B cell (primary cell): ENCODE results near the gene TTC28. TPM values are rescaled to one million over a fixed set of nuclear protein-coding genes. Genes with fewer than 3 reads are reported as not detected.

ENCODE experiments used
- ATAC-seq: fragments of 200-7000 bp; cut with Tn5 transposase; one replicate; pipeline ENCODE4 v1.10.0; 2021; ENCODE audit warnings: low read depth, mild to moderate bottlenecking, moderate number of reproducible peaks, moderate library complexity
- CTCF ChIA-PET: fragments of 350-600 bp; sonication (Branson Sonifier 250); formaldehyde crosslinking; loops from one replicate; lab custom pipeline; 2021; ENCODE audit warnings: antibody characterized with exemption, inconsistent platforms; lab: Charles Lee
- POLR2A ChIA-PET: fragments of 350-600 bp; sonication (Branson Sonifier 250); formaldehyde crosslinking; loops from one replicate; lab custom pipeline; 2021; ENCODE audit warnings: antibody characterized with exemption; lab: Charles Lee
- DNase-seq: peaks from one replicate; pipeline ENCODE4 v3.0.0; 2013
- H2AFZ ChIP-seq: 2 replicates; pipeline ENCODE4 v1.6.1; 2012; ENCODE audit warnings: mild to moderate bottlenecking, low read depth, low read length; ENCODE audit not compliant: insufficient read depth, poor library complexity, severe bottlenecking
- H3K27ac ChIP-seq, 2 donors: 1 replicate in 1 of 2; 2 replicates in 1 of 2; pipeline ENCODE4 v1.5.1; 2012 to 2013; ENCODE audit warnings: low read length in 2 of 2, mild to moderate bottlenecking in 2 of 2, moderate library complexity in 1 of 2
- H3K27me3 ChIP-seq, 4 experiments: fragments of 200-600 bp in 1 of 4; sonication (generic) in 1 of 4; replicated peaks in 1 of 4; 1 replicate in 2 of 4; 2 replicates in 2 of 4; pipeline versions ENCODE4 v1.6.1 to v1.7.0; 2013 to 2016; ENCODE audit warnings: low read length in 3 of 4, mild to moderate bottlenecking in 2 of 4, mixed read lengths in 1 of 4, moderate library complexity in 1 of 4; ENCODE audit not compliant: insufficient read depth in 4 of 4, control insufficient read depth in 3 of 4; ENCODE audit errors: control extremely low read depth in 1 of 4
- H3K36me3 ChIP-seq, 2 experiments: replicated peaks in 1 of 2; 1 replicate in 1 of 2; 2 replicates in 1 of 2; pipeline versions ENCODE4 v1.6.1 to v1.7.1; 2013; ENCODE audit warnings: low read length in 1 of 2; ENCODE audit not compliant: insufficient read depth in 2 of 2, control insufficient read depth in 1 of 2; ENCODE audit errors: control extremely low read depth in 1 of 2, extremely low read depth in 1 of 2
- H3K4me1 ChIP-seq, 2 donors: fragments of 200-600 bp in 1 of 2; sonication (generic) in 1 of 2; 1 replicate in 1 of 2; 2 replicates in 1 of 2; pipeline versions ENCODE4 v1.5.1 to v1.6.1; 2013 to 2017; ENCODE audit warnings: low read length in 2 of 2; ENCODE audit not compliant: control insufficient read depth in 2 of 2, insufficient read depth in 2 of 2
- H3K4me2 ChIP-seq: replicated peaks from 2 replicates; pipeline ENCODE3; 2012; ENCODE audit warnings: mild to moderate bottlenecking, low read depth, low read length; ENCODE audit not compliant: poor library complexity, severe bottlenecking
- H3K4me3 ChIP-seq, 5 experiments: fragments of 200-600 bp in 1 of 5; sonication (generic) in 1 of 5; 1 replicate in 3 of 5; 2 replicates in 2 of 5; pipeline versions ENCODE4 v1.5.1 to v1.7.0; 2011 to 2016; ENCODE audit warnings: low read length in 4 of 5, mild to moderate bottlenecking in 4 of 5, low read depth in 2 of 5, control low read depth in 1 of 5, moderate library complexity in 1 of 5; ENCODE audit not compliant: insufficient read depth in 1 of 5; ENCODE audit errors: control extremely low read depth in 1 of 5, extremely low read depth in 1 of 5
- H3K79me2 ChIP-seq: fragments of 200-600 bp; sonication (generic); one replicate; pipeline ENCODE4 v1.6.0; 2016; ENCODE audit warnings: low read length; ENCODE audit not compliant: control insufficient read depth, insufficient read depth
- H3K9ac ChIP-seq: fragments of 200-600 bp; sonication (generic); 2 replicates; pipeline ENCODE4 v1.6.1; 2017; ENCODE audit warnings: mild to moderate bottlenecking, low read length, moderate library complexity
- H3K9me3 ChIP-seq, 3 donors: one replicate each; pipeline versions ENCODE4 v1.6.1 to v1.7.1; 2013; ENCODE audit warnings: low read length in 2 of 3; ENCODE audit not compliant: control insufficient read depth in 2 of 3, insufficient read depth in 1 of 3; ENCODE audit errors: control extremely low read depth in 1 of 3
- H4K20me1 ChIP-seq: 2 replicates; pipeline ENCODE4 v1.6.0; 2012; ENCODE audit warnings: mild to moderate bottlenecking, low read length; ENCODE audit not compliant: insufficient read depth, control insufficient read depth, poor library complexity, severe bottlenecking
- H3K27ac Mint-ChIP-seq: one replicate; pipeline ENCODE4 v1.8.0; 2021; ENCODE audit warnings: mixed read lengths
- H3K27me3 Mint-ChIP-seq: one replicate; pipeline ENCODE4 v1.8.0; 2021; ENCODE audit warnings: mixed read lengths
- H3K4me1 Mint-ChIP-seq: one replicate; pipeline ENCODE4 v1.8.0; 2021; ENCODE audit warnings: mixed read lengths
- H3K4me3 Mint-ChIP-seq: one replicate; pipeline ENCODE4 v1.8.0; 2021; ENCODE audit warnings: mixed read lengths
- H3K9me3 Mint-ChIP-seq: one replicate; pipeline ENCODE4 v1.8.0; 2022; ENCODE audit warnings: mixed read lengths; ENCODE audit not compliant: insufficient read depth
- EZH2 ChIP-seq: IDR thresholded peaks from 2 replicates; pipeline ENCODE4 v1.6.1; 2012; ENCODE audit warnings: borderline replicate concordance, low read depth, mild to moderate bottlenecking, moderate library complexity, low read length; ENCODE audit not compliant: insufficient read depth, poor library complexity, severe bottlenecking
- WGBS: methylation state at CpG from one replicate; pipeline ENCODE4 v1.1.5; 2013; ENCODE audit warnings: missing lambda C conversion rate; ENCODE audit not compliant: insufficient coverage; 5-methylcytosine and 5-hydroxymethylcytosine counted together
- intact Hi-C: fragments of 100-400 bp; cut with micrococcal nuclease; formaldehyde crosslinking; loops from one replicate; pipeline ENCODE4 v1.10.0; 2022
- polyA plus RNA-seq: library from polyadenylated mRNA; depleted of rRNA; stranded (reverse); fragments of >200 nt; gene quantifications from 2 replicates; pipeline ENCODE4 v1.2.3, GENCODE V29; 2012
- total RNA-seq, 2 donors: library from RNA; stranded (reverse); fragments of 120-200 nt in 1 of 2; gene quantifications; 1 replicate in 1 of 2; 2 replicates in 1 of 2; pipeline versions ENCODE4 v1.2.3 to v1.2.4, GENCODE V29; 2013 to 2022
- TF ChIP-seq, protein P1 (sequence below): fragments of 200-600 bp; IDR thresholded peaks from one replicate; pipeline ENCODE4 v1.8.0; 2022; ENCODE audit warnings: antibody characterized with exemption, mild to moderate bottlenecking

Gene TTC28
- total and polyA plus RNA-seq, 2 donors (not counting 1 experiment from before 2014, with no cell fraction given), result 4.5 to 7.3 TPM

DNA sequence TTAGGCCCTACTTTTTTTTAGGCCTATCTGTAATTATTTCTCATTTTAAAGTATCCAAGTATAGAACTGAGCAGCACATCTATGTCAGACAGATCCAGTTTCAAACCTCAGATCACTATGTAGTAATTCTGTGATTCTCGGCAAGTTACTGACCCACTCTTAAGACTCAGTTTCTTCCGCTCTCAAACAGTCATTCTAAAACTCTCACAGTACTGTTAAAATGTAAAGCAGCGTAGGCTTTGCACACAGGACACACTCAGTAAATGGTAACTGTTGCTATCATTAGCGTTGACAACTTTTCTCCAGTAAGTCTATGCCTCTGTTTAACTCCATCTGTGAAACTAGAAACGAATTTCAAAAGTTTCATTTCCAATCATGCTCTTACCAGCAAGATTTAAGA is 277.1 kb downstream of the TTC28 start:
- Mint-ChIP-seq H3K27ac (no peak overlapping the region), H3K27me3 (no peaks in the 10 kb centered on the region), H3K9me3 (no peaks in the 10 kb centered on the region), H3K4me1 (no peaks in the 10 kb centered on the region), H3K4me3 (no peak overlapping the region)
- Histone ChIP-seq H4K20me1 (no peaks in the 10 kb centered on the region), H3K4me3 (no peak overlapping the region), H3K9ac (no peak overlapping the region), H3K4me2 (no peak overlapping the region), H3K4me1 (no peaks in the 10 kb centered on the region), H3K27ac (no peak overlapping the region), H3K27me3 (no peaks in the 10 kb centered on the region), H2AFZ (no peak overlapping the region), H3K36me3 (no peaks in the 10 kb centered on the region), H3K79me2 (no peaks in the 10 kb centered on the region), H3K9me3 (no peaks in the 10 kb centered on the region)
- no peak for DNase-seq
- ChIA-PET CTCF (no interaction called here), POLR2A (no interaction called here)
- TF ChIP-seq, protein P1, sequence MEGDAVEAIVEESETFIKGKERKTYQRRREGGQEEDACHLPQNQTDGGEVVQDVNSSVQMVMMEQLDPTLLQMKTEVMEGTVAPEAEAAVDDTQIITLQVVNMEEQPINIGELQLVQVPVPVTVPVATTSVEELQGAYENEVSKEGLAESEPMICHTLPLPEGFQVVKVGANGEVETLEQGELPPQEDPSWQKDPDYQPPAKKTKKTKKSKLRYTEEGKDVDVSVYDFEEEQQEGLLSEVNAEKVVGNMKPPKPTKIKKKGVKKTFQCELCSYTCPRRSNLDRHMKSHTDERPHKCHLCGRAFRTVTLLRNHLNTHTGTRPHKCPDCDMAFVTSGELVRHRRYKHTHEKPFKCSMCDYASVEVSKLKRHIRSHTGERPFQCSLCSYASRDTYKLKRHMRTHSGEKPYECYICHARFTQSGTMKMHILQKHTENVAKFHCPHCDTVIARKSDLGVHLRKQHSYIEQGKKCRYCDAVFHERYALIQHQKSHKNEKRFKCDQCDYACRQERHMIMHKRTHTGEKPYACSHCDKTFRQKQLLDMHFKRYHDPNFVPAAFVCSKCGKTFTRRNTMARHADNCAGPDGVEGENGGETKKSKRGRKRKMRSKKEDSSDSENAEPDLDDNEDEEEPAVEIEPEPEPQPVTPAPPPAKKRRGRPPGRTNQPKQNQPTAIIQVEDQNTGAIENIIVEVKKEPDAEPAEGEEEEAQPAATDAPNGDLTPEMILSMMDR, result no peak
- TF ChIP-seq EZH2, result no peak
- intact Hi-C loops, result no loop called here
- ATAC-seq, result no peak
- WGBS, result 86% methylated on average over 4 of the region's 5 CpGs

DNA sequence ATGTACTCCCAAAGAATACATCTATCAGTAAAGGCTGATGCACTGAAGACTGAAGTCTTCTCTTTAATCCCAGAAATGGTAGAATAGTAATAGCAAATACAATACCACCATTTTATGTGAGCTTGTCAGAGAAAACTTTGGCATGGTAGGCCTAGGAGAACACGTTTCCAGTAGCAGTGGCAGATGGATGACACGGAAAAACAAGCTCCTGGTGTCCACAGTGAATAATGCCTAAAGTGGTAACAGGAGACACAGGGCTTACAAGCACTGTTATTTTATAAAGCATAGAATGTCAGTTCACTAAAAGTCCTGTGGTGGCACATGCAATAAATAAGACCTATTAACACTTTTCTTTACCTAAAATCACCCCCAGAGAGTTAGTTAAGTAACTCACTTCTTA is 277.6 kb downstream of the TTC28 start:
- no peaks in the 10 kb centered on the region for H3K36me3 ChIP-seq
- H2AFZ ChIP-seq, result no peak overlapping the region
- H3K4me1 ChIP-seq, result no peaks in the 10 kb centered on the region
- H3K9me3 Mint-ChIP-seq, result no peaks in the 10 kb centered on the region
- H3K79me2 ChIP-seq, result no peaks in the 10 kb centered on the region
- intact Hi-C loops, result no loop called here
- H3K4me3 Mint-ChIP-seq, result no peak overlapping the region
- H3K9ac ChIP-seq, result no peak overlapping the region
- no peak overlapping the region for H3K27ac ChIP-seq
- H3K4me1 Mint-ChIP-seq, result no peaks in the 10 kb centered on the region
- CTCF ChIA-PET, result no interaction called here
- TF ChIP-seq, protein P1, result no peak
- TF ChIP-seq EZH2, result no peak
- H3K27me3 ChIP-seq, result no peaks in the 10 kb centered on the region
- DNase-seq (no peak), ATAC-seq (no peak)
- no peak overlapping the region for H3K4me2 ChIP-seq
- no peaks in the 10 kb centered on the region for H3K27me3 Mint-ChIP-seq
- no peak overlapping the region for H3K27ac Mint-ChIP-seq
- POLR2A ChIA-PET, result no interaction called here
- H3K4me3 ChIP-seq, result no peak overlapping the region
- 82% methylated on average over 2 of the region's 2 CpGs for WGBS
- H3K9me3 ChIP-seq, result no peaks in the 10 kb centered on the region
- no peaks in the 10 kb centered on the region for H4K20me1 ChIP-seq
